ENCODE results near the gene REXO1. TPM values are rescaled to one million over a fixed set of nuclear protein-coding genes. Genes with fewer than 3 reads are reported as not detected.
A peak's percentile ranks its signal among the peaks of the same experiment; 100 is the strongest.

REXO1 gene
- total and polyA plus RNA-seq, 2 of the 13 experiments (the other 11 are each of a cell fraction or from before 2014, with no cell fraction given): 5.0 to 11.2 TPM

DNA sequence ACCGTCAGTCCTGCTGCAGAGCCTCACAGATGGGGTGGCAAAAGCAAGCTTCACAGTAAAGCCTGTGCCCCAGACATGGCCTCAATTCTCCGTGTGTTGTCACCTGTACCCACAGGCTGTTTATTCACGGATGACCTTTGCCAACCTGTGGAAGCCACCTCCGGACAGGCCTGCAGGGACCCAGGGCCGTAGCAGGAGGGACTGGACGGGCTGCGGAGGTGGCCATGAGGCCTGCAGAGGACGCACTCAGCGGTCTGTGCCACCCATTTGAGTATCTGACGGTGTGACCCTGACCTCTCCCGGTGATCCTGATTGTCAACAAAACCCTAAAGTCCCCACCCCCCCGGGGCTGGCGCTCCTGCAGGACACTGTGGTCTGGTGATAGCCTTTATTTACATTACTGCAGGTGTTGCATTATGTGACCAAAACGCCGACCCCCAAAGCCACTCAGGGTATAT lies 22.9 kb upstream of the REXO1 start (continued):
- TF ChIP-seq ZKSCAN8 (CRISPR knock-in tag; IDR thresholded peaks at IDR 0.05; ENCODE audit: borderline replicate concordance) (peak; percentile 21; the same call in 1 of the 2 replicates), ARNT2 (CRISPR knock-in tag; IDR thresholded peaks at IDR 0.05; ENCODE audit: low read depth) (0 out of 2 replicates have a peak, but pooled peaks have one; percentile 46), PRDM15 (CRISPR knock-in tag; IDR thresholded peaks at IDR 0.05) (peak; percentile 75; the same call in 1 of the 2 replicates), NR2F6 (IDR thresholded peaks at IDR 0.05) (peak; percentile 97), NR2F6 (CRISPR knock-in tag; IDR thresholded peaks at IDR 0.05) (peak; percentile 98), HMGXB4 (CRISPR knock-in tag; IDR thresholded peaks at IDR 0.05; ENCODE audit: borderline replicate concordance in 1 of 2, low read depth in 1 of 2) (peak; percentile 67 to 81; a peak in 3 of 4 replicates), ZNF343 (CRISPR knock-in tag; IDR thresholded peaks at IDR 0.05) (0 out of 2 replicates have a peak, but pooled peaks have one; percentile 33), BHLHE40 (IDR thresholded peaks at IDR 0.05; ENCODE audit: low read length) (peak; percentile 41; the same call in 1 of the 2 replicates), ZNF781 (CRISPR knock-in tag; IDR thresholded peaks at IDR 0.05; ENCODE audit: borderline replicate concordance, not compliant biosample characterization) (peak; percentile 17), TMF1 (CRISPR knock-in tag; IDR thresholded peaks at IDR 0.05; ENCODE audit: low read depth) (no peak), SKI (IDR thresholded peaks at IDR 0.05; ENCODE audit: partially characterized antibody) (peak; percentile 80), HNF4A (CRISPR knock-in tag; IDR thresholded peaks at IDR 0.05) (peak; percentile 64), HNRNPLL (IDR thresholded peaks at IDR 0.05; ENCODE audit: low read depth, low read length, poor library complexity, severe bottlenecking) (peak; percentile 58), ZNF333 (CRISPR knock-in tag; IDR thresholded peaks at IDR 0.05; ENCODE audit: borderline replicate concordance) (no peak)
- TF ChIP-seq, protein P1, sequence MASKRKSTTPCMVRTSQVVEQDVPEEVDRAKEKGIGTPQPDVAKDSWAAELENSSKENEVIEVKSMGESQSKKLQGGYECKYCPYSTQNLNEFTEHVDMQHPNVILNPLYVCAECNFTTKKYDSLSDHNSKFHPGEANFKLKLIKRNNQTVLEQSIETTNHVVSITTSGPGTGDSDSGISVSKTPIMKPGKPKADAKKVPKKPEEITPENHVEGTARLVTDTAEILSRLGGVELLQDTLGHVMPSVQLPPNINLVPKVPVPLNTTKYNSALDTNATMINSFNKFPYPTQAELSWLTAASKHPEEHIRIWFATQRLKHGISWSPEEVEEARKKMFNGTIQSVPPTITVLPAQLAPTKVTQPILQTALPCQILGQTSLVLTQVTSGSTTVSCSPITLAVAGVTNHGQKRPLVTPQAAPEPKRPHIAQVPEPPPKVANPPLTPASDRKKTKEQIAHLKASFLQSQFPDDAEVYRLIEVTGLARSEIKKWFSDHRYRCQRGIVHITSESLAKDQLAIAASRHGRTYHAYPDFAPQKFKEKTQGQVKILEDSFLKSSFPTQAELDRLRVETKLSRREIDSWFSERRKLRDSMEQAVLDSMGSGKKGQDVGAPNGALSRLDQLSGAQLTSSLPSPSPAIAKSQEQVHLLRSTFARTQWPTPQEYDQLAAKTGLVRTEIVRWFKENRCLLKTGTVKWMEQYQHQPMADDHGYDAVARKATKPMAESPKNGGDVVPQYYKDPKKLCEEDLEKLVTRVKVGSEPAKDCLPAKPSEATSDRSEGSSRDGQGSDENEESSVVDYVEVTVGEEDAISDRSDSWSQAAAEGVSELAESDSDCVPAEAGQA (IDR thresholded peaks at IDR 0.05; ENCODE audit: low read depth): no peak
- TF ChIP-seq, protein P1 (CRISPR knock-in tag; IDR thresholded peaks at IDR 0.05; ENCODE audit: borderline replicate concordance): no peak

All from HepG2 (cell line).